Measurements from ENCODE around the gene UVRAG.
"Not testable (repeated sequence)": the region's sequence is repeated elsewhere in the genome, so short reads cannot be mapped to it uniquely, and the experiment has no call there.

Gene UVRAG

GRCh38 chr11:75973710-75974109 lies 158.7 kb downstream of the UVRAG start:
- not testable (repeated sequence) for DNase-seq

GRCh38 chr11:75979075-75979474 lies 164.1 kb downstream of the UVRAG start:
- not testable (repeated sequence) for DNase-seq

- DNase-seq = not testable (repeated sequence)
Observed at GRCh38 chr11:75979479-75980027, 164.5 kb downstream of the UVRAG start.

GRCh38 chr11:75980031-75980430 lies 165.0 kb downstream of the UVRAG start:
- DNase-seq = no peak

- no peak for DNase-seq
Observed at GRCh38 chr11:75981546-75981945, 166.5 kb downstream of the UVRAG start.

GRCh38 chr11:75982309-75982708 lies 167.3 kb downstream of the UVRAG start:
- no peak for DNase-seq

- DNase-seq = no peak
Observed at GRCh38 chr11:75986966-75987365, 172.0 kb downstream of the UVRAG start.

GRCh38 chr11:75993126-75993525 lies 178.1 kb downstream of the UVRAG start:
- no peak for DNase-seq

GRCh38 chr11:75994616-75995015 lies 179.6 kb downstream of the UVRAG start:
- DNase-seq = no peak

- DNase-seq = no peak
Observed at GRCh38 chr11:75996523-75997442, 181.8 kb downstream of the UVRAG start.

GRCh38 chr11:76004400-76004799 lies 189.4 kb downstream of the UVRAG start:
- no peak for DNase-seq

GRCh38 chr11:76005756-76006155 lies 190.7 kb downstream of the UVRAG start:
- no peak for DNase-seq

GRCh38 chr11:76007166-76007565 lies 192.2 kb downstream of the UVRAG start:
- DNase-seq = no peak

GRCh38 chr11:76008474-76008873 lies 193.5 kb downstream of the UVRAG start:
- DNase-seq = no peak

GRCh38 chr11:76010051-76010450 lies 195.0 kb downstream of the UVRAG start:
- no peak for DNase-seq

- DNase-seq = no peak
Observed at GRCh38 chr11:76013526-76013925, 198.5 kb downstream of the UVRAG start.

- DNase-seq = no peak
Observed at GRCh38 chr11:76023236-76024068, 208.4 kb downstream of the UVRAG start.

- DNase-seq = no peak
Observed at GRCh38 chr11:76025068-76025467, 210.1 kb downstream of the UVRAG start.

GRCh38 chr11:76025817-76026216 lies 210.8 kb downstream of the UVRAG start:
- DNase-seq = no peak

GRCh38 chr11:76026281-76026680 lies 211.3 kb downstream of the UVRAG start:
- DNase-seq = no peak

GRCh38 chr11:76026862-76027261 lies 211.9 kb downstream of the UVRAG start:
- DNase-seq = no peak

- no peak for DNase-seq
Observed at GRCh38 chr11:76030286-76030685, 215.3 kb downstream of the UVRAG start.

- DNase-seq = no peak
Observed at GRCh38 chr11:76030968-76031590, 216.1 kb downstream of the UVRAG start.
